Neural cell (in vitro differentiated cells): ENCODE results near the gene GMDS.

Source experiments
- CTCF ChIP-seq: fragments of 450-650 bp; IDR thresholded peaks from 2 replicates; pipeline ENCODE4 v1.5.1; 2014; ENCODE audit warnings: antibody characterized with exemption, mild to moderate bottlenecking, moderate library complexity; ENCODE audit not compliant: poor library complexity, severe bottlenecking
- EP300 ChIP-seq: fragments of 450-650 bp; conservative IDR thresholded peaks from 2 replicates; pipeline ENCODE4 v1.6.1; 2014; ENCODE audit warnings: antibody characterized with exemption, mild to moderate bottlenecking, moderate library complexity; ENCODE audit not compliant: poor library complexity, severe bottlenecking
- EZH2 ChIP-seq: fragments of 200-600, 300-800 bp; shearing (Covaris generic), sonication (generic); IDR thresholded peaks from 2 replicates; pipeline ENCODE4 v1.6.1; 2014; ENCODE audit warnings: antibody characterized with exemption, low read length, borderline replicate concordance, mild to moderate bottlenecking; ENCODE audit not compliant: insufficient read depth, poor library complexity, severe bottlenecking
- MXI1 ChIP-seq: fragments of 450-650 bp; conservative IDR thresholded peaks from 2 replicates; pipeline ENCODE4 v1.6.1; 2014; ENCODE audit warnings: antibody characterized with exemption, mild to moderate bottlenecking; ENCODE audit not compliant: poor library complexity, severe bottlenecking
- RAD21 ChIP-seq: fragments of 450-650 bp; conservative IDR thresholded peaks from 2 replicates; pipeline ENCODE4 v1.6.1; 2014; ENCODE audit warnings: antibody characterized with exemption, mild to moderate bottlenecking, moderate library complexity
- TAF1 ChIP-seq: IDR thresholded peaks from 2 replicates; pipeline ENCODE4 v1.6.1; 2012; ENCODE audit warnings: low read depth

- TF ChIP-seq TAF1 (no peak), CTCF (no peak), MXI1 (no peak), RAD21 (no peak), EZH2 (no peak), EP300 (no peak)
These were observed 292.6 kb downstream of the GMDS start for GRCh38 chr6:1952740-1953360.
